KOPT-K1 (cell line): ENCODE data around the gene MEF2B.
"Not testable (repeated sequence)": the region's sequence is repeated elsewhere in the genome, so short reads cannot be mapped to it uniquely, and the experiment has no call there.

Experiments
- H3K27ac ChIP-seq: fragments of 200-600 bp; sonication (generic); 2 replicates; pipeline ENCODE4 v1.5.1; 2016; ENCODE audit warnings: antibody characterized with exemption, mild to moderate bottlenecking, low read depth, low read length; ENCODE audit not compliant: poor library complexity, severe bottlenecking
- H3K36me3 ChIP-seq: fragments of 200-600 bp; sonication (generic); 2 replicates; pipeline ENCODE4 v1.5.1; 2017; ENCODE audit warnings: antibody characterized with exemption, mild to moderate bottlenecking, low read length, moderate library complexity; ENCODE audit not compliant: insufficient read depth
- H3K9me3 ChIP-seq: fragments of 200-600 bp; sonication (generic); 2 replicates; pipeline ENCODE4 v1.5.1; 2017; ENCODE audit warnings: antibody characterized with exemption, low read length, mild to moderate bottlenecking; ENCODE audit not compliant: insufficient read depth, poor library complexity, severe bottlenecking

Gene MEF2B

GRCh38 chr19:19107654-19108053 lies 62.4 kb downstream of the MEF2B start:
- no peak overlapping the region for H3K27ac ChIP-seq
- H3K9me3 ChIP-seq: no peaks in the 10 kb centered on the region
- no peaks in the 10 kb centered on the region for H3K36me3 ChIP-seq

- not testable (repeated sequence) for H3K27ac ChIP-seq, H3K9me3 ChIP-seq, H3K36me3 ChIP-seq
These were observed 63.1 kb downstream of the MEF2B start for GRCh38 chr19:19106938-19107337.

- Histone ChIP-seq H3K27ac (no peak overlapping the region), H3K9me3 (no peaks in the 10 kb centered on the region), H3K36me3 (no peaks in the 10 kb centered on the region)
These were observed 64.0 kb downstream of the MEF2B start for GRCh38 chr19:19106056-19106551.

GRCh38 chr19:19105365-19106055 lies 64.6 kb downstream of the MEF2B start:
- no peak overlapping the region for H3K27ac ChIP-seq
- no peaks in the 10 kb centered on the region for H3K9me3 ChIP-seq
- no peaks in the 10 kb centered on the region for H3K36me3 ChIP-seq

GRCh38 chr19:19103167-19103566 lies 66.9 kb downstream of the MEF2B start:
- Histone ChIP-seq H3K27ac (no peak overlapping the region), H3K9me3 (no peaks in the 10 kb centered on the region), H3K36me3 (no peaks in the 10 kb centered on the region; the same call in 1 of the 2 replicates)

GRCh38 chr19:19102566-19102965 lies 67.5 kb downstream of the MEF2B start:
- H3K9me3 ChIP-seq, H3K27ac ChIP-seq, H3K36me3 ChIP-seq: not testable (repeated sequence)

GRCh38 chr19:19101540-19101939 lies 68.5 kb downstream of the MEF2B start:
- Histone ChIP-seq H3K27ac (no peak overlapping the region), H3K36me3 (no peaks in the 10 kb centered on the region; the same call in 1 of the 2 replicates), H3K9me3 (no peaks in the 10 kb centered on the region)

GRCh38 chr19:19098703-19099632 lies 71.1 kb downstream of the MEF2B start:
- H3K27ac ChIP-seq: no peak overlapping the region
- no peaks in the 10 kb centered on the region; the same call in 1 of the 2 replicates for H3K36me3 ChIP-seq

GRCh38 chr19:19098084-19098702 lies 71.9 kb downstream of the MEF2B start:
- no peaks in the 10 kb centered on the region; the same call in 1 of the 2 replicates for H3K36me3 ChIP-seq
- no peak overlapping the region for H3K27ac ChIP-seq
- H3K9me3 ChIP-seq: no peaks in the 10 kb centered on the region

More at GRCh38 chr19:19098703-19099632, 71.1 kb downstream of the MEF2B start:
- no peaks in the 10 kb centered on the region for H3K9me3 ChIP-seq

- Histone ChIP-seq H3K36me3 (no peaks in the 10 kb centered on the region; the same call in 1 of the 2 replicates), H3K9me3 (no peaks in the 10 kb centered on the region), H3K27ac (no peak overlapping the region)
These were observed 73.1 kb downstream of the MEF2B start for GRCh38 chr19:19096641-19097627.

- Histone ChIP-seq H3K9me3 (no peaks in the 10 kb centered on the region), H3K36me3 (no peaks in the 10 kb centered on the region; the same call in 1 of the 2 replicates), H3K27ac (no peak overlapping the region)
These were observed 74.4 kb downstream of the MEF2B start for GRCh38 chr19:19095691-19096090.
